GM19035 (cell line): ENCODE measurements around the gene CCDC78.

Experiments
- ATAC-seq: cut with Tn5 transposase; IDR thresholded peaks from one replicate; pipeline ENCODE4 v1.9.1; 2021; ENCODE audit not compliant: unreplicated experiment

CCDC78 gene

GRCh38 chr16:711548-712320, 14.5 kb downstream of the CCDC78 start:
- ATAC-seq, result no peak

GRCh38 chr16:711084-711483, 15.2 kb downstream of the CCDC78 start:
- no peak for ATAC-seq

DNA sequence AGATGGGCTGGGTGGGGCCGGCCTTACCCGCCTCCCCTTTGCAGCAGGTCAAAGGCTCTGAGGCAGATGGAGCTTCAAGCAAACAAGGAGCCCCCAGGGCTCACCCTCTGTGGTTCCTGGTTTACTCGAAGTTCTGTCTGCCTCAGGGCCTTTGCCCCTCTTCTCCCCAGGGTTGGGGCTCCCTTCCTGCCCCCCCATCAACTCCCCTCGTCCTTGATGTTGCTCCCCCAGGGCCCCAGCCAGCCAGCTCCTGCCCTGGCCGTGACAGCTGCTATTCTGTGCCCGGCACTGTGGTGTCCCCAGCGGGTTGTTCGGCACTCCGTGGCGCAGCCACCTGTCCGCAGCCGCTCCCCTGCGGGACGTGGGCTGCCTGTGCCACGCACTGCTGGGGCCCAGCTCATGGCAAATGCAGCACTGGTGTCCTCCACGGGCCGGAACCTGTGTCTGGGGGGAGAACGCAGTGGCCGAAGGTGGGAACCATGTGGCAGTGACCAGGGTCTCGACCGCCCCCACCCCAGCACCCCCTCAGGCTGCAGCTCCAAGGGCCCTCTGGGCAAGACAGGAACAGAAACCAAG, 15.7 kb downstream of the CCDC78 start:
- no peak for ATAC-seq

DNA sequence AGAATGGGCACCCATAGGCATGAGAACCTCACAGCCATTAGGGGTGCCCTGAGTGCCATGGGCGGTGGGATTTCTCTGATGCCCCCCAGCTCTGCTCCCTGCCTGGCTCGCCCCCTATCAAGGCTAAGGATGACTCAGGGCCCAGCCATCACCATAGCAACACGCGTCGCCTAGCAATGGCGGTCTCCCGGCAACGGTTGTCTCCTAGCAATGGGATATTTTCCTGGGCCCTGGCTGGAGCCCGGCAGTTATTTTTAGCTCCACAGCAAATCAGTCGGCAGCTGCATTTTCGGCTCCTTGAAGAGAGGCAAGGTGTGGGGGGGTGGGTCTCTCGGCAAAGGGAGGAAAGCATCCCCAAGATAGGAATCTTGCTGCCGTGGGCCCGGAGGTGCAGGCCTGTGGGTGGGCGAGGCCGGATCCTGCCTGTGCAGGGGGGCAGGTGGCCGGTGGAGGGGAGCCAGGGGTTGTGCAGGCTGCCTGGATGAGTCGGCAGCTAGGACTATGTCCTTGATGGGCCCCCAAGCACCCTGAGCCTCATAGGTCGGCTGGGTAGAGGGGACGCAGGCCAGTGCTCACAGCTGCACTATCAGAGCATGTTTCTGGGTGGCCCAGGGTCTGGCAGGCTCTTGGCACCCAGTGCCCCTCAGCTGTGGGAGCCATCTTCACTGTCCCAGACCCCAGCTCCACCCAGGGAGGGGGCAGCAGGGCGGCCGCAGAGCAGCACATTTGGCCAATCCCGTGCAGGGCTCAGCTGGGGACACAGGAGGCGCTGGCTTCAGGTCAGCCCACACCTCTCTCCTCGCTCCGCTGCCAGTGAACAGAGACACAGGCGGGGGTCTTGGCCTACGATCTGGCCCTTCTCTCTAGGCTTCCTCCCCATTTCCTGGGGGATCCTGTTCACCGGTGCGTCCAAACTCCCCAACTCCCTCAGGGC, 16.4 kb downstream of the CCDC78 start:
- no peak for ATAC-seq

GRCh38 chr16:708959-709358, 17.3 kb downstream of the CCDC78 start:
- no peak for ATAC-seq

DNA sequence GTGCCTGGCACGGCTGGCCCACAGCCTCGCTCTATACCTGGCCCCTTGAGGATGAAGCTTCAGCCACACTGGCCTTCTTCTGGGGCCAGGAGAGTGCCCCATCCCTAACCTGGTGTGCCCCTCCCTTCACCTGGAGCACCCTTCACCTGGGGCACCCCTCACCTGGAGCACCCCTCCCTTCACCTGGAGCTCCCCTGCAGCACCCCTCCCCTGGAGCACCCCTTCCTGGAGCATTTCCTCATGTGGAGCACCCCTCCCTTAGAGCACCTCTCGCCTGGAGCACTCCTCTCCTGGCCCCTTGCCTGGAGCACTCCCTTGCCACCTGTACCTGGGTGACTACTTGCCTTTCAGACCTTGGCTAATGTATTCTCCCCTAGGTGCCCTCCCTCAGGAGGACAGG, 18.2 kb downstream of the CCDC78 start:
- ATAC-seq, result no peak

DNA sequence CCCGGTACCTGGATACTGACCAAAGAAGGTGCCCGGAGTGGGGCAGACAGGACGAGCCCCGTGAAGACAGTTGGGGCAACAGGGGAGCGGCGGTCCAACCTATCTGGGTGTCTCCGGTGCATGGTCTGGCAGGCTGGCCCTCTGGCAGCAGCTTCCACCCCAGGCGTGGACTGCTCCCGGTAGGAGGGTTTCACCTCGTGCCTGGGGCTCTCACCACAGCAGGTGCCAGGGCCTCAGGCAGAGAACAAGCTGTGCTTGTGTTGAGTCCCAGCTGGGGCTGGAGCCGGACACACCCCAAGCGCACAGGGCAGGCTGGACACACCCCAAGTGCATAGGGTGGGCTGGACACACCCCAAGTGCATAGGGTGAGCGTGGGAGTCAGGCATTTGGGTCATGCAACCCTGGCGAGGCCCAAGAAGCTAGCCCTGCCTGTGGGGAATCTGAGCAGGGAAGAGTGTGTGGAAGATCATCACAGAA, 19.1 kb downstream of the CCDC78 start:
- no peak for ATAC-seq

DNA sequence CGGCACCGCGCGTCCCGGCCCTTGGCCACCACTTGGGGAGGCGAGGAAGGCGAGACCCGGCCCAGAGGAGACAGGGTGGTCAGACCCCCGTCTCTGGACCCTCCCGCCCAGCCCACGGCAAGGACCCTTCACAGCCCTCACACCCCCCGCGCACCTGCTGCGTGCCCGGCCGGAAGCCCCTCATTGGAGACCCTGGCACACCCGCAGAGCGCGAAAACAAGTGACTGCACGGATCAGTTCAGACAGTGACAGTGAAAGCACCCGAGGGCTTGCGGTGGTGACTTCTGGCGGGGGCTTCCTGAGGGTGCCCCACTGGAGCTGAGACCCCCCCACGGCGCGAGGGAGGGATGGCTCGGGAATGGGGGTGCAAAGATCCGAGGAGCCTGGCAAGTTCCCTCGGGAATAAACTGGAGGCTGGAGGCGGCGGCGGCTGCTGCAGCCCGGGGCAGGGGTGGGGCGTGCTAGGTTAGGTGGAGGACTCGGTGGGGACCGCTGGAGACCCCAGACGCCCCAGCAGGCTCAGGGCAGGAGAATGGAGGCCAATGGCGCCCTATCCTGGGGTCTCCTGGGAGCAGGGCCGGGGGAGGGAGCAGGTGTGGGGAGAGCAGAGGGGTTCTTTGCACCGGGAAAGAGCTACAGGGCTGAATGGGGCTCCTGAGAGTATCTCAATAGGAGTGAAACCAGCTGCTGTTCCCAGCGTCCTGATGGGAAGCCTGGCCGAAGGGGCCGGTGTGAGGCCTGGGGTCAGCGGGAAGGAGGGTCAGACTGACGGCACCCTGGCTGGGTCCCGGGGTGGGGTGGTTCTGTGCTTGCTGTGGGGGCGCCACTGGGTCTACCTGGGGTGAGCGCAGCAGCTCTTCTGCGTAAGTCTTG, 19.8 kb downstream of the CCDC78 start:
- no peak for ATAC-seq

DNA sequence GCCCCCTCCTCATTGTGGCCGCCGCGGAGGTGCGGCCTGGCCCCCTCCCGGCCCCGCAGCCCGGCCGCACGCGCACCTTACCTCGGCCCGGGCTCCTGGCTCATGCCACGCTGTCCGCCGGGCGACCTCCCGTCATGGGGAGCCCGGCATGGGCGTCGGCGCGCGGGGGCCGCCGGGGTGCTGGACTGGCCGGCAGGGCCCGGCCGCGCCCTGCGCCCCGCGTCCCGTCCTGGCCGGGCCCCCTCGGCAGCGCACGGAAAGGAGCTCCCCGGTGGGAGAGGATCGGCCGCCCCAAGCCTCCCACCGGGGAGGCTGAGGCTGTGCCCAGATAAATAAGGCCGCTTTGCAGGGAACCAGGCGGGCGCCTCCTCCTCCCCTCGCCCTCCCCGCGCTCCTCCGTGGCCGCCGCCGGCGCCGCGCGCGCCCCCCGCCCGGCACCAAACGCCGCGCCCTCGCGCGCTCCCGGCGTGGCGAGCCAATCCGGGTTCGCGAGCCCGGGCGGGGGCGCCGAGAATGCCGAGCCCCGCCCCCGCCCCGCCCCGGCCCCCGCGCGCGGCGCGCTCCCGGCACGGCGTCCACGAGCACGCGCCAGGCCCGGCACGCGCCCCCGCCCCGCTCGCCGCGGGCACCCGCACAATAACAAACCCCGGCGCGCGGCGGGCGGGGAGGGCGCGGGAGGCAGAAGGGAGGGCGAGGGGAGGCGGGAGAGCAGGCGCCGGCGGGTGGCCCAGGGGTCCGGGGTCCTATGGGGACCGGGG, 20.6 kb downstream of the CCDC78 start, which contains the start of gene FBXL16:
FBXL16 (minus strand) TSS at position 371 of the 758 bp plus-strand sequence. CDS start 8,396 bp downstream, outside the sequence.
- no peak for ATAC-seq

- ATAC-seq, result no peak
Measured at GRCh38 chr16:704552-705380, 21.5 kb downstream of the CCDC78 start.

- ATAC-seq, result no peak
Measured at GRCh38 chr16:704047-704446, 22.2 kb downstream of the CCDC78 start.

GRCh38 chr16:703406-703805, 22.8 kb downstream of the CCDC78 start:
- ATAC-seq, result no peak

DNA sequence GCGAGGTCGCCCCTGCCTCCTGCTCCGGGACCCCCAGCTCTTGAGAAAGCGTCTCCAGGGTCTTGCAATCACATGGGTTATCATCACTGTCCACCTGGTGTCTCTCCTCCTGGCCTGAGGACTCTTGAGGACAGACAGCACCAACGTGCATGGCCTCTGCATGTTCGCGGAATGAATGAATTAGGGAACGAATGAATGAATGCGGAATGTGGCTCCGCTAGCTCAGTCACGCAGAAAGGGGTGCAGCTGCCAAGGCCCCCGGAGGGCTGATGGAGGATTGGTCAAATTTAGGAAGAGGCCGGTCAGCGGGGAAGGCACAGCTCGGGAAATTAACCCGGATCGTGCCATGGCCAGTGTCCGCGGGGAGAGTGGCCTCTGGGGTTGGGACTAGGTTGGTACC, 23.9 kb downstream of the CCDC78 start:
- no peak for ATAC-seq

DNA sequence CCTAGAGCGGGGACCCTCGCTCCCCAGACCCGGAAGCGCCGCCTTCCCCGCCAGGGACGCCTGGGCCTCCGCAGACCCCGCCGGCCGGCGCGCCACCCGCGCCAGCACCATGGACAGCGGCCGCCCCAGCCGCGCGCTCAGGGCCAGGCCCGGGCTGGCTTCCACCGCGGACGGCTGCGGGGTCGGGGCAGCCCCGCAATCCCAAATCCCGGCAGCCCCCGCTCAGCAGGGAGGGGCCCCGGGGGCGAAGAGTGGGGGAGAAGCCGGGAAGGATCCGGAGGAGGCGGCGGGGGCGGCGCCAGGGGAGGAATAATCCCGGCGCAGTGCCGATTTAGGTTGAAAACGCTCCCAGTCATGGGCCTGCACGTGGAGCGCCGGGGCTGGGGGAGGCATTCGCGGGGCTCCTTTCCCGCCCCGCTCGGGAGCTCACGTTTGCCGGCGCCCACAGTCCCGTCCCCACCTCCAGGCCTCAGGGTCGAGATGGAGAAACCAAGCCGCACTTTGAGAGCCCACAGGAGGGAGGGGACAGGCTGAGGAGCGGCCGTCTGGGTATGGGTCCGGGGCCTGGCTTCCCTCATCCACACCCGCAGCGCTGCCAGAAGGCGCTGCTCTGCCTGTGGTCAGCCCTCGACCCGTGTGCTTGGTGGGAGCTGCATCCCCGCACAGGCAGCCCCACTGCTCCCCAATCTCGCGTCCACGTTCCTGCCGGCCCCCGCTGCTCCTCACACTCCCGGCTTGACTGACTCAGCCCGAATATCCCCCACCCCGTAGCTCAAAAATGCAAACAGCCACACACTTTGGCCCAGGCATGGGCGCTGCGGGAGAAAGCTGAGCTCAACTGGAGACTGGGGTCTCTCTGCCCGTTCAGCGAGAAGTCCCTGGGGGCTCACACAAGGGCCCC, 25.3 kb downstream of the CCDC78 start:
- ATAC-seq, result no peak

GRCh38 chr16:698911-699671, 27.2 kb downstream of the CCDC78 start:
- no peak for ATAC-seq

GRCh38 chr16:695355-696089, 30.7 kb downstream of the CCDC78 start:
- ATAC-seq, result no peak
